ENCODE measurements around the gene CXXC5. TPM values are rescaled to one million over a fixed set of nuclear protein-coding genes. Genes with fewer than 3 reads are reported as not detected.

Gene CXXC5
- total RNA-seq, 2 donors from 2014 or later, result 57.9 to 59.5 TPM

- Histone ChIP-seq H3K4me1 (peaks cover 0 to 59% of the 10 kb centered on the region in 2 donors), H3K27me3 (no peaks in the 10 kb centered on the region), H3K4me3 (peak overlapping the region; percentile 44 to 58), H3K36me3 (no peaks in the 10 kb centered on the region), H3K27ac (peak overlapping the region; percentile 93 to 95), H3K9me3 (no peaks in the 10 kb centered on the region)
- no peak for TF ChIP-seq CTCF (IDR thresholded peaks at IDR 0.05)
- DNase-seq (ENCODE audit: low spot score), result no peak
Measured at GRCh38 chr5:139636975-139637408, 11.2 kb upstream of the CXXC5 start.

GRCh38 chr5:139637438-139638089 lies 10.6 kb upstream of the CXXC5 start:
- TF ChIP-seq CTCF (IDR thresholded peaks at IDR 0.05), result peak in 1 of 2 donors; percentile 53

GRCh38 chr5:139638090-139638735 lies 9.9 kb upstream of the CXXC5 start:
- no peak for TF ChIP-seq CTCF (IDR thresholded peaks at IDR 0.05)
- H3K4me1 ChIP-seq, result peaks cover 0 to 59% of the 10 kb centered on the region in 2 donors

More at GRCh38 chr5:139637438-139638089, 10.6 kb upstream of the CXXC5 start:
- peak overlapping the region; percentile 44 to 58 for H3K4me3 ChIP-seq
- peaks cover 0 to 59% of the 10 kb centered on the region in 2 donors for H3K4me1 ChIP-seq
- no peaks in the 10 kb centered on the region for H3K27me3 ChIP-seq
- peak overlapping the region; percentile 93 to 95 for H3K27ac ChIP-seq
- H3K9me3 ChIP-seq, result no peaks in the 10 kb centered on the region
- no peaks in the 10 kb centered on the region for H3K36me3 ChIP-seq
- peak; percentile 88 for DNase-seq (ENCODE audit: low spot score)

GRCh38 chr5:139638736-139639618 lies 9.2 kb upstream of the CXXC5 start:
- peak; percentile 55 for DNase-seq (ENCODE audit: low spot score)
- no peak for TF ChIP-seq CTCF (IDR thresholded peaks at IDR 0.05)
- Histone ChIP-seq H3K27me3 (no peaks in the 10 kb centered on the region), H3K27ac (peak overlapping the region; percentile 93 to 95), H3K36me3 (no peaks in the 10 kb centered on the region), H3K4me3 (no peak overlapping the region), H3K4me1 (peaks cover 0 to 59% of the 10 kb centered on the region in 2 donors), H3K9me3 (no peaks in the 10 kb centered on the region)

More at GRCh38 chr5:139638090-139638735, 9.9 kb upstream of the CXXC5 start:
- H3K36me3 ChIP-seq, result no peaks in the 10 kb centered on the region
- DNase-seq (ENCODE audit: low spot score), result peak; percentile 77
- no peaks in the 10 kb centered on the region for H3K9me3 ChIP-seq
- peak overlapping the region; percentile 93 to 95 for H3K27ac ChIP-seq
- peak overlapping the region; percentile 44 to 58 for H3K4me3 ChIP-seq
- no peaks in the 10 kb centered on the region for H3K27me3 ChIP-seq

- peak; percentile 59 for DNase-seq (ENCODE audit: low spot score)
- H3K4me3 ChIP-seq, result no peak overlapping the region
- peaks cover 0 to 59% of the 10 kb centered on the region in 2 donors for H3K4me1 ChIP-seq
- H3K9me3 ChIP-seq, result no peaks in the 10 kb centered on the region
- H3K27ac ChIP-seq, result peak overlapping the region; percentile 93 to 95
- no peaks in the 10 kb centered on the region for H3K36me3 ChIP-seq
- no peak for TF ChIP-seq CTCF (IDR thresholded peaks at IDR 0.05)
- no peaks in the 10 kb centered on the region for H3K27me3 ChIP-seq
Measured at GRCh38 chr5:139639619-139640380, 8.3 kb upstream of the CXXC5 start.

Measured in right atrium auricular region (tissue), 2 donors.